LNCaP clone FGC (cell line): ENCODE measurements around the gene MGAT2.
"Not testable (repeated sequence)": the region's sequence is repeated elsewhere in the genome, so short reads cannot be mapped to it uniquely, and the experiment has no call there.

Experiments used
- DNase-seq: peaks from one replicate; pipeline ENCODE4 v3.0.0-alpha.2; 2011; ENCODE audit warnings: low read depth
- H3K4me3 ChIP-seq: 2 replicates; pipeline ENCODE4 v1.5.1; 2011; ENCODE audit warnings: mild to moderate bottlenecking, low read depth, low read length, control low read depth
- TF ChIP-seq, protein P1 (sequence below): IDR thresholded peaks from 2 replicates; pipeline ENCODE4 v1.5.1; 2012; ENCODE audit warnings: mild to moderate bottlenecking; ENCODE audit not compliant: control insufficient read depth, insufficient read depth; ENCODE audit errors: extremely low read depth

The MGAT2 gene

DNA sequence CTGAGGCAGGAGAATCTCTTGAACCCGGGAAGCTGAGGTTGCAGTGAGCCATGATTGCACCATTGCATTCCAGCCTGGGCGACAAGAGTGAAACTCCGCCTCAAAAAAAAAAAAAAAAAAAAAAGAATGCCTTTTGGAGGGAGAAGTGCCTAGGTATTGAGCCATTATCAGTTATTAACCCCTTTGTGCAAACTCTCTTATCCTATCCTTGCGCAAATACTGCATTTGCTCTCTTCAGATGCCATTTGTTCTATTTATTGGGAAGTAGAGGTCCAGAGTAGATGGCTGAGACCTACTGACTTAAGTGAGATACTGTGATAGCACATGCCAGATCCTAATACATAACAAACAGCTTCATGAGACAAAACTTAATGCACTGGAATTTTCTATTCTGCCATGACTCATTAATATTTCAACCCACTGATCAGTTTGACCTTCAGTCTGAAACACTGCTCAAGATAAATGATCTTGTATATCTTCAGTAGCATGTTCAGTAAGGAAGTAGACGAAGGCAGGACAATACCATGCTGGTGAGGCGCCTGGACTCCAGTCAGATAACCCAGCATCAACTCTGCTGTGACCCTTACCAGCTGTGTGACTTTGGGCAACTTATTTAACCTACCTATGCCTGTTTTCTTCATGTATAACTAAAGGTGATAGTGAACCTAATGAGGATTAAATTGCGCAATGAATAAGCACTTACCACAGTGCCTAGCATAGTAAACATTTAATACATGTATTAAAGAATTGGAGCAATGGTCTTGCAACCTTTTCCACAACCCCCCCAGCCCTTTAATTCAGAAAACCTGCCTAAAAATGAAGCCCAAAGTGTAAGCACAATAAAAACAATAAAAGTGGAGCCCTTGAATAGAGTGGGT, 20.2 kb downstream of the MGAT2 start:
- H3K4me3 ChIP-seq: no peak overlapping the region
- TF ChIP-seq, protein P1, sequence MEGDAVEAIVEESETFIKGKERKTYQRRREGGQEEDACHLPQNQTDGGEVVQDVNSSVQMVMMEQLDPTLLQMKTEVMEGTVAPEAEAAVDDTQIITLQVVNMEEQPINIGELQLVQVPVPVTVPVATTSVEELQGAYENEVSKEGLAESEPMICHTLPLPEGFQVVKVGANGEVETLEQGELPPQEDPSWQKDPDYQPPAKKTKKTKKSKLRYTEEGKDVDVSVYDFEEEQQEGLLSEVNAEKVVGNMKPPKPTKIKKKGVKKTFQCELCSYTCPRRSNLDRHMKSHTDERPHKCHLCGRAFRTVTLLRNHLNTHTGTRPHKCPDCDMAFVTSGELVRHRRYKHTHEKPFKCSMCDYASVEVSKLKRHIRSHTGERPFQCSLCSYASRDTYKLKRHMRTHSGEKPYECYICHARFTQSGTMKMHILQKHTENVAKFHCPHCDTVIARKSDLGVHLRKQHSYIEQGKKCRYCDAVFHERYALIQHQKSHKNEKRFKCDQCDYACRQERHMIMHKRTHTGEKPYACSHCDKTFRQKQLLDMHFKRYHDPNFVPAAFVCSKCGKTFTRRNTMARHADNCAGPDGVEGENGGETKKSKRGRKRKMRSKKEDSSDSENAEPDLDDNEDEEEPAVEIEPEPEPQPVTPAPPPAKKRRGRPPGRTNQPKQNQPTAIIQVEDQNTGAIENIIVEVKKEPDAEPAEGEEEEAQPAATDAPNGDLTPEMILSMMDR: no peak
- DNase-seq: no peak

DNA sequence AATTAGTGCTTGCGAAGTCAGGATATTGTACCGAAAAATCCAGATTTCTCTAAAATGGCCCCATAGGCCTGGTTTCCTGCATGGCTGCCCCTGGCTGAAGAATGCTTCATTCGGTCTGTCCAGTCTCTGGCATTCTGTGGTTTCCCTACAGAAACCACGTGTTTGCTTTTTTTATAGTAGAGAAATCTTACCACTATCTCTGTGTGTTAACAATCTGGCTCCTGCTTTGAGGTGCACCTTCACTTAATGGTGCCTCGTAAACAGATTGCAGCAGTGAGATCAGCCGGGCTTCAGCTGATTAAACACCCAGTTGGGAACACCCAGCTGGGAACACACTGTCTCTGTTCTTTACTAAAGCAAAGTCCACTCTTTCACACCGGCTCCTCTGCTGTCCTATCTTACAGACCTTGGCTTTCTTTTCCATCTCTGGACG, 21.1 kb downstream of the MGAT2 start:
- peak; percentile 97 for DNase-seq
- no peak overlapping the region for H3K4me3 ChIP-seq
- TF ChIP-seq, protein P1: no peak

DNA sequence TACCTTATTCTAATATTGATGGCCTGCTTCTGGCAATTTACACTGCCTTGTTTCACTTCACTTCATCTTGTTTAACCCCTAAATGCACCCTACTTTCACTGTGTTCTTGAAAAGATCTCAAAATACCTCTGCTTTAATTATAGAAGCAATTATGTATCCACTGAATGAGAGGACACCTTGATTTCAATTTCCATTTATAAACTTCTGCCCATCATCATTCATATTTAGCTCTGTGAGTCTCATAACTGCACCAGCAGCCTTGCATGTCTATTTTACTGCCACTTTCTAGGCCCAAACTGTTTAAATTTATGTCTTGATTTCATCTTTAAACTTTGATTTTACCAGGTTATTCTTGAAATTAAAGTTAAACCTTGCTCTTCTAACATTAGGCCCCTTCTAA, 21.6 kb downstream of the MGAT2 start:
- no peak for DNase-seq
- no peak overlapping the region for H3K4me3 ChIP-seq
- TF ChIP-seq, protein P1: no peak

DNA sequence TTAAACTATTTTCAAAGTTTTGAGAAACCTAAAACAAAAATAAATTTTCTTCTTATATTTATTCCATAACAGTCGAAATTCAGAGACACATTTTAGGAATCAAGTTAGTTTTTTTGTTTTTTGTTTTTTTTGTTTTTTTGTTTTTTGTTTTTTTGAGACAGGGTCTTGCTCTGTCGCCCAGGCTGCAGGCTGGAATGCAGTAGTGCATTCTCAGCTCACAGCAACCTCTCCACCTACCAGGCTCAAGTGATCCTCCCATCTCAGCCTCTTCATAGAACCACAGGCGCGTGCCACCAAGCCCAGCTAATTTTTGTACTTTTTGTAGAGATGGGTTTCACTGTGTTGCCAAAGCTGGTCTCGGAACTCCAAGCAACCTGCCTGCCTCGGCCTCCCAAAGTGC, 32.9 kb downstream of the MGAT2 start:
- H3K4me3 ChIP-seq: no peak overlapping the region
- TF ChIP-seq, protein P1: no peak
- DNase-seq: no peak

DNA sequence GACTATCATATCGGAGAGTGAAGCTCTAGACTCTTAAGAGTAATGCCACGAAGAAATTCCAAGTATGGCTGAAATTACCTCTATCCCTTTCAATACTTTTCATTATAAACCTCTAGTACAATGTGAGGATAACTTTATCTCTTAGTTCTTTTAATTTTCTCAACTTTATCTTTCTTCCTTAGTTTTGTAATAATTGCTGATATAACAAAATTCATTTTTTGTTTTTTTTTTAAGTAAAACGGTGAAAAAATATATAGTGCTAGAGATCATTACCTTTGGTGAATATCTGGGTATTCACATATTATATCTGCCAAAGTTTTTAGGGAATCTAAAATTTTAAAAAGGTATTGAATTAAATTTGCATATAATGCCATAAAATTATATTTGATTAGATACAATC, 33.9 kb downstream of the MGAT2 start:
- no peak for DNase-seq
- no peak overlapping the region for H3K4me3 ChIP-seq
- TF ChIP-seq, protein P1: no peak

DNA sequence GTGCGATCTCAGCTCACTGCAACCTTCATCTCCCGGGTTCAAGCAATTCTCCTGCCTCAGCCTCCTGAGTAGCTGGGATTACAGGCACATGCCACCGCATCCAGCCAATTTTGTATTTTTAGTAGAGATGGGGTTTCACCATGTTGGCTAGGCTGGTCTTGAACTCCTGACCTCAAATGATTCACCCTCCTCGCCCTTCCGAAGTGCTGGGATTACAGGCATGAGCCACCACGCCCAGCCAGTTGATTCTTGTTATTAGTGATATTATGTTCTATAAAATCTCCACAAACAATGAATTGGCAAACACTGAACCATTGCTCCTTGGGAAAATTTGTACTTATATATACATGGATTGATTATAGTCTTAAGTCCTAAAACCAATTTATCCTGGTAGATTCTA, 36.9 kb downstream of the MGAT2 start:
- not testable (repeated sequence) for H3K4me3 ChIP-seq, DNase-seq

DNA sequence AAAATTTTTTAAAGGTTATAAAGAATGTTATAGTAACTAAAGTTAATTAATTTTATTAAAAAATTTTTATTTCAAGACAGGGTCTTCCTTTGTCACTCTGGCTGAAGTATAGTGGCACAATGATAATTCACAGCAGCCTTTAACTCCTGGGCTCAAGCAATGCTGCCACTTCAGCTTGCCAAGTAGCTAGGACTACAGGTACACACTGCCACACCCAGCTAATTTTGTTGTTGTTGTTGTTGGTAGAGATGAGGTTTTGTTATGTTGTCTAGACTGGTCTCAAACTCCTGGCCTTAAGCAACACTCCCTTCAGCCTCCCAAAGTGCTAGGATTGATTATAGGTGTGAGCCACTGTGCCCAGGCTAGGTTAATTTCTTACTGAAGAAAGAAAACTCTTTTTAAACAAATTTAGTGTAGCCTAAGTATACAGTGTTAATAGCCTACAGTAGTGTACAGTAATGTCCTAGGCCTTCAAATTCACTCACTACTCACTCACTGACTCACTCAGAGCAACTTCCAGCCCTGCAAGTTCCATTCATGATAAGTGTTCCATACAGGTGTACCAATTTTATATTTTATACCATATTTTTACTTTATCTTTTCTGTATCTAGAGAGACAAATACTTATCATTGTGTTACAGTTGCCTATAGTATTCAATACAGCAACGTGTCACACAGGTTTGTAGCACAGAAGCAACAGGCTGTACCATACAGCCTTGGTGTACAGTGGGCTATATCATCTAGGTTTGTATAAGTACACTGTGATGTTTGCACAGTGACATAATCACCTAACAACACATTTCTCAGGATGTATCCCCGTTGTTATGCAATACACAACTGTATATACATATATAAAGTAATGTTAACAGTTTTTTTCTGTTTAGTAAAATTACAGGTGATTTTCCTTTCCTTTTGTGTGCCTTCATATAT, 39.2 kb downstream of the MGAT2 start:
- TF ChIP-seq, protein P1: no peak

More for the DNA sequence above, 39.2 kb downstream of the MGAT2 start:
- H3K4me3 ChIP-seq: no peak overlapping the region
- DNase-seq: peak; percentile 62
